ENCODE data around the gene CLEC4A. TPM values are rescaled to one million over a fixed set of nuclear protein-coding genes. Genes with fewer than 3 reads are reported as not detected.
"Not testable (repeated sequence)": the region's sequence is repeated elsewhere in the genome, so short reads cannot be mapped to it uniquely, and the experiment has no call there.

CLEC4A gene
- total RNA-seq, 1 donor from 2014 or later = 1.5 TPM

- H3K4me3 Mint-ChIP-seq = no peak overlapping the region
- no peaks in the 10 kb centered on the region for H3K27me3 Mint-ChIP-seq
- no peaks in the 10 kb centered on the region for H3K9me3 Mint-ChIP-seq
- intact Hi-C loops (cut with micrococcal nuclease) = no loop called here
- H3K4me1 Mint-ChIP-seq = peaks cover 13% of the 10 kb centered on the region
- no peak for DNase-seq
- H3K36me3 Mint-ChIP-seq (ENCODE audit: low read depth) = peaks cover 78% of the 10 kb centered on the region
- H3K27ac Mint-ChIP-seq = no peak overlapping the region
Measured at GRCh38 chr12:8093291-8093690, 30.1 kb upstream of the CLEC4A start.

GRCh38 chr12:8096281-8096915 lies 27.0 kb upstream of the CLEC4A start:
- no peak for DNase-seq
- H3K9me3 Mint-ChIP-seq = no peaks in the 10 kb centered on the region
- H3K4me1 Mint-ChIP-seq = peaks cover 7% of the 10 kb centered on the region
- intact Hi-C loops (cut with micrococcal nuclease) = no loop called here
- peaks cover 71% of the 10 kb centered on the region for H3K36me3 Mint-ChIP-seq (ENCODE audit: low read depth)
- no peaks in the 10 kb centered on the region for H3K27me3 Mint-ChIP-seq
- H3K4me3 Mint-ChIP-seq = no peak overlapping the region
- peak overlapping the region; percentile 5 for H3K27ac Mint-ChIP-seq

GRCh38 chr12:8099235-8099634 lies 24.2 kb upstream of the CLEC4A start:
- Mint-ChIP-seq H3K9me3 (no peaks in the 10 kb centered on the region), H3K36me3 (ENCODE audit: low read depth) (peaks cover 52% of the 10 kb centered on the region), H3K27me3 (no peaks in the 10 kb centered on the region), H3K27ac (no peak overlapping the region), H3K4me3 (no peak overlapping the region), H3K4me1 (peaks cover 7% of the 10 kb centered on the region)
- intact Hi-C loops (cut with micrococcal nuclease) = no loop called here
- DNase-seq = no peak

GRCh38 chr12:8108808-8109398 lies 14.5 kb upstream of the CLEC4A start:
- H3K9me3 Mint-ChIP-seq = peaks cover 4% of the 10 kb centered on the region
- peaks cover 3% of the 10 kb centered on the region for H3K4me1 Mint-ChIP-seq
- no peak overlapping the region for H3K27ac Mint-ChIP-seq
- H3K27me3 Mint-ChIP-seq = no peaks in the 10 kb centered on the region
- peaks cover 11% of the 10 kb centered on the region for H3K36me3 Mint-ChIP-seq (ENCODE audit: low read depth)
- DNase-seq = peak; percentile 93
- intact Hi-C loops (cut with micrococcal nuclease) = loop anchor here (1.0 kb wide), 2 partner anchors 122 to 128 kb away; no protein-coding TSS in a partner anchor
- no peak overlapping the region for H3K4me3 Mint-ChIP-seq

GRCh38 chr12:8113117-8113516 lies 10.3 kb upstream of the CLEC4A start:
- H3K4me3 Mint-ChIP-seq; H3K27ac Mint-ChIP-seq; intact Hi-C loops (cut with micrococcal nuclease); H3K4me1 Mint-ChIP-seq; H3K9me3 Mint-ChIP-seq; H3K36me3 Mint-ChIP-seq (ENCODE audit: low read depth); H3K27me3 Mint-ChIP-seq; DNase-seq: not testable (repeated sequence)

- Mint-ChIP-seq H3K36me3 (ENCODE audit: low read depth) (peaks cover 2% of the 10 kb centered on the region), H3K27ac (no peak overlapping the region), H3K27me3 (no peaks in the 10 kb centered on the region), H3K9me3 (no peaks in the 10 kb centered on the region), H3K4me1 (no peaks in the 10 kb centered on the region), H3K4me3 (no peak overlapping the region)
- DNase-seq = no peak
- intact Hi-C loops (cut with micrococcal nuclease) = no loop called here
Measured at GRCh38 chr12:8120072-8120713, 3.2 kb upstream of the CLEC4A start.

- Mint-ChIP-seq H3K27ac (no peak overlapping the region), H3K4me1 (peaks cover 13% of the 10 kb centered on the region), H3K36me3 (ENCODE audit: low read depth) (no peaks in the 10 kb centered on the region), H3K9me3 (no peaks in the 10 kb centered on the region), H3K4me3 (no peak overlapping the region), H3K27me3 (no peaks in the 10 kb centered on the region)
- intact Hi-C loops (cut with micrococcal nuclease) = no loop called here
- DNase-seq = peak; percentile 72
Measured at GRCh38 chr12:8127138-8127537, 3.7 kb downstream of the CLEC4A start.

GRCh38 chr12:8133636-8134397 lies 10.4 kb downstream of the CLEC4A start:
- H3K4me3 Mint-ChIP-seq; H3K27me3 Mint-ChIP-seq; H3K4me1 Mint-ChIP-seq; H3K9me3 Mint-ChIP-seq; H3K36me3 Mint-ChIP-seq (ENCODE audit: low read depth); intact Hi-C loops (cut with micrococcal nuclease); H3K27ac Mint-ChIP-seq: not testable (repeated sequence)
- peak; percentile 61 for DNase-seq

GRCh38 chr12:8134398-8134930 lies 11.0 kb downstream of the CLEC4A start:
- H3K9me3 Mint-ChIP-seq; DNase-seq; intact Hi-C loops (cut with micrococcal nuclease); H3K4me3 Mint-ChIP-seq; H3K4me1 Mint-ChIP-seq; H3K27me3 Mint-ChIP-seq; H3K36me3 Mint-ChIP-seq (ENCODE audit: low read depth); H3K27ac Mint-ChIP-seq: not testable (repeated sequence)

- H3K36me3 Mint-ChIP-seq (ENCODE audit: low read depth); DNase-seq; intact Hi-C loops (cut with micrococcal nuclease); H3K4me3 Mint-ChIP-seq; H3K9me3 Mint-ChIP-seq; H3K4me1 Mint-ChIP-seq; H3K27me3 Mint-ChIP-seq; H3K27ac Mint-ChIP-seq: not testable (repeated sequence)
Measured at GRCh38 chr12:8141647-8142046, 18.2 kb downstream of the CLEC4A start.

- Mint-ChIP-seq H3K4me1 (no peaks in the 10 kb centered on the region), H3K27ac (no peak overlapping the region), H3K27me3 (peaks cover 16% of the 10 kb centered on the region), H3K36me3 (ENCODE audit: low read depth) (peaks cover 2% of the 10 kb centered on the region), H3K4me3 (no peak overlapping the region), H3K9me3 (no peaks in the 10 kb centered on the region)
- intact Hi-C loops (cut with micrococcal nuclease) = no loop called here
- DNase-seq = no peak
Measured at GRCh38 chr12:8143261-8143660, 19.8 kb downstream of the CLEC4A start.

GRCh38 chr12:8145754-8146441 lies 22.5 kb downstream of the CLEC4A start:
- H3K9me3 Mint-ChIP-seq = no peaks in the 10 kb centered on the region
- peaks cover 35% of the 10 kb centered on the region for H3K27me3 Mint-ChIP-seq
- H3K4me3 Mint-ChIP-seq = no peak overlapping the region
- H3K27ac Mint-ChIP-seq = no peak overlapping the region
- H3K4me1 Mint-ChIP-seq = no peaks in the 10 kb centered on the region
- intact Hi-C loops (cut with micrococcal nuclease) = no loop called here
- H3K36me3 Mint-ChIP-seq (ENCODE audit: low read depth) = no peaks in the 10 kb centered on the region
- no peak for DNase-seq

- Mint-ChIP-seq H3K4me1 (no peaks in the 10 kb centered on the region), H3K27ac (no peak overlapping the region), H3K27me3 (peaks cover 39% of the 10 kb centered on the region), H3K9me3 (no peaks in the 10 kb centered on the region), H3K36me3 (ENCODE audit: low read depth) (no peaks in the 10 kb centered on the region), H3K4me3 (no peak overlapping the region)
- DNase-seq = no peak
- intact Hi-C loops (cut with micrococcal nuclease) = no loop called here
Measured at GRCh38 chr12:8146442-8146771, 23.0 kb downstream of the CLEC4A start.

All from activated CD4-positive, alpha-beta T cell treated with anti-CD3 and anti-CD28 coated beads, Interleukin-2, amount 10 ng/mL, durations not matched to agents 24 days and 14 days (primary cell).